ENCODE measurements around the gene FCER2.

DNA sequence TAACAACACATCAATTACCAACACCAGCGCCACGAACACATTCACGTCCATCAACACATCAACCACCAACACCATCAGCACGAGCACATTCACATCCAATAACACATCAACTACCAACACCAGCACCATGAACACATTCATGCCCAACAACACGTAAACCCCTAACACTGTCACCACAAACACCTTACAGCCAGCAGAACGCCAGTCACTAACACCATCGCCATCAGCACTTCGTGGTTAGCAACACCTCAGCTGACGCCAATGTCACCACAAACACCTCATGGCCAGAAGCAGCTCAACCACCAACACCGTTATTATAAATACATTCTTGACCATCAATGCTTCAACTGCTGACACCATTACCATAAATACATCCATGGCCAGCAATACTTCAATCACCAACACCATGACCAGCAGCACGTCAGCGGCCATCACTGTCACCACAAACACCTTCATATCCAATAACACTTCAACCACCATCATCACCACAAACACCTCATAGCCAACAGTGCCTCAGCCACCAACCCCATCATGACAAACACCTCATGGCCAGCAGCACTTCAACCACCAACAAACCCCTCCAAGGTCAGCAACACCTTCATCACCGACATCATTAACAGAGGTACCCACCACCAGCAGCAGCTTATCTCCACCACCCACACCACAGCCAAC, 9.4 kb downstream of the FCER2 start:
- TF ChIP-seq, protein P1, sequence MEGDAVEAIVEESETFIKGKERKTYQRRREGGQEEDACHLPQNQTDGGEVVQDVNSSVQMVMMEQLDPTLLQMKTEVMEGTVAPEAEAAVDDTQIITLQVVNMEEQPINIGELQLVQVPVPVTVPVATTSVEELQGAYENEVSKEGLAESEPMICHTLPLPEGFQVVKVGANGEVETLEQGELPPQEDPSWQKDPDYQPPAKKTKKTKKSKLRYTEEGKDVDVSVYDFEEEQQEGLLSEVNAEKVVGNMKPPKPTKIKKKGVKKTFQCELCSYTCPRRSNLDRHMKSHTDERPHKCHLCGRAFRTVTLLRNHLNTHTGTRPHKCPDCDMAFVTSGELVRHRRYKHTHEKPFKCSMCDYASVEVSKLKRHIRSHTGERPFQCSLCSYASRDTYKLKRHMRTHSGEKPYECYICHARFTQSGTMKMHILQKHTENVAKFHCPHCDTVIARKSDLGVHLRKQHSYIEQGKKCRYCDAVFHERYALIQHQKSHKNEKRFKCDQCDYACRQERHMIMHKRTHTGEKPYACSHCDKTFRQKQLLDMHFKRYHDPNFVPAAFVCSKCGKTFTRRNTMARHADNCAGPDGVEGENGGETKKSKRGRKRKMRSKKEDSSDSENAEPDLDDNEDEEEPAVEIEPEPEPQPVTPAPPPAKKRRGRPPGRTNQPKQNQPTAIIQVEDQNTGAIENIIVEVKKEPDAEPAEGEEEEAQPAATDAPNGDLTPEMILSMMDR (conservative IDR thresholded peaks at IDR 0.05; ENCODE audit: low read depth, low read length) = no peak
- no peak for TF ChIP-seq EZH2 (IDR thresholded peaks at IDR 0.05; ENCODE audit: borderline replicate concordance, low read depth, low read length, poor library complexity, severe bottlenecking)
